DND-41 (cell line): ENCODE results near the gene OLR1.

Source experiments
- ATAC-seq: fragments of 200-7000 bp; cut with Tn5 transposase; 3 replicates; pipeline ENCODE4 v1.9.1; 2021; ENCODE audit warnings: low read depth; ENCODE audit not compliant: insufficient read depth
- DNase-seq: peaks from one replicate; pipeline ENCODE4 v3.0.0-alpha.2; 2020
- H2AFZ ChIP-seq: 2 replicates; pipeline ENCODE4 v1.6.0; 2012; ENCODE audit warnings: low read depth, low read length
- H3K27ac ChIP-seq: 2 replicates; pipeline ENCODE4 v1.5.1; 2012; ENCODE audit warnings: low read length, inconsistent platforms
- H3K27me3 ChIP-seq: fragments of 200-600 bp; sonication (generic); 2 replicates; pipeline ENCODE4 v1.6.0; 2012; ENCODE audit warnings: low read length, mild to moderate bottlenecking, inconsistent platforms; ENCODE audit not compliant: insufficient read depth, poor library complexity
- H3K36me3 ChIP-seq: 2 replicates; pipeline ENCODE4 v1.5.1; 2012; ENCODE audit warnings: low read length, inconsistent platforms; ENCODE audit not compliant: insufficient read depth
- H3K4me1 ChIP-seq: 2 replicates; pipeline ENCODE4 v1.5.1; 2012; ENCODE audit warnings: mild to moderate bottlenecking, low read length; ENCODE audit not compliant: insufficient read depth
- H3K4me2 ChIP-seq: 2 replicates; pipeline ENCODE4 v1.6.0; 2012; ENCODE audit warnings: mild to moderate bottlenecking, moderate library complexity, low read length, inconsistent platforms; ENCODE audit not compliant: insufficient read depth
- H3K4me3 ChIP-seq, 2 experiments: fragments of 200-600 bp in 1 of 2; shearing (Covaris generic) in 1 of 2; 2 replicates each; pipeline ENCODE4 v1.5.1; 2012 to 2016; ENCODE audit warnings: inconsistent platforms in 2 of 2, low read length in 2 of 2, mild to moderate bottlenecking in 2 of 2, low read depth in 1 of 2, moderate library complexity in 1 of 2
- H3K79me2 ChIP-seq: 2 replicates; pipeline ENCODE4 v1.6.0; 2012; ENCODE audit warnings: low read length, inconsistent platforms; ENCODE audit not compliant: insufficient read depth
- H3K9ac ChIP-seq: 2 replicates; pipeline ENCODE4 v1.6.0; 2012; ENCODE audit warnings: low read depth, mild to moderate bottlenecking, inconsistent platforms, low read length, moderate library complexity
- H3K9me3 ChIP-seq: 2 replicates; pipeline ENCODE4 v1.5.1; 2012; ENCODE audit warnings: low read length, moderate library complexity, mild to moderate bottlenecking, inconsistent platforms; ENCODE audit not compliant: insufficient read depth, severe bottlenecking
- H4K20me1 ChIP-seq: 2 replicates; pipeline ENCODE4 v1.6.0; 2012; ENCODE audit warnings: low read length; ENCODE audit not compliant: insufficient read depth
- CTCF ChIP-seq: IDR thresholded peaks from 2 replicates; pipeline ENCODE4 v1.5.1; 2012; ENCODE audit warnings: borderline replicate concordance, low read length, moderate library complexity, mild to moderate bottlenecking; ENCODE audit not compliant: poor library complexity, severe bottlenecking; ENCODE audit errors: extremely low read depth
- EZH2 ChIP-seq: IDR thresholded peaks from 3 replicates; pipeline ENCODE4 v1.6.1; 2012; ENCODE audit warnings: borderline replicate concordance, low read depth, mild to moderate bottlenecking, moderate library complexity, low read length, inconsistent platforms; ENCODE audit not compliant: severe bottlenecking

The OLR1 gene

GRCh38 chr12:10142976-10143589 lies 28.8 kb downstream of the OLR1 start:
- Histone ChIP-seq H3K79me2 (no peaks in the 10 kb centered on the region), H4K20me1 (no peaks in the 10 kb centered on the region), H3K27me3 (peaks cover 29% of the 10 kb centered on the region), H3K27ac (no peak overlapping the region), H3K4me3 (no peak overlapping the region), H3K9ac (no peak overlapping the region), H3K36me3 (no peaks in the 10 kb centered on the region), H2AFZ (no peak overlapping the region), H3K9me3 (no peaks in the 10 kb centered on the region), H3K4me1 (no peaks in the 10 kb centered on the region), H3K4me2 (no peak overlapping the region)
- no peak for TF ChIP-seq EZH2
- TF ChIP-seq CTCF, result no peak
- no peak for DNase-seq
- no peak for ATAC-seq

- H3K79me2 ChIP-seq, result no peaks in the 10 kb centered on the region
- H3K9ac ChIP-seq, result no peak overlapping the region
- peak; percentile 54 for DNase-seq
- H3K9me3 ChIP-seq, result no peaks in the 10 kb centered on the region
- peak; percentile 60; the same call in 2 of the 3 replicates for ATAC-seq
- TF ChIP-seq CTCF (peak; percentile 63), EZH2 (no peak)
- H3K4me1 ChIP-seq, result no peaks in the 10 kb centered on the region
- no peak overlapping the region for H3K4me2 ChIP-seq
- H3K27ac ChIP-seq, result no peak overlapping the region
- H2AFZ ChIP-seq, result no peak overlapping the region
- no peaks in the 10 kb centered on the region for H4K20me1 ChIP-seq
- no peak overlapping the region for H3K4me3 ChIP-seq
- no peaks in the 10 kb centered on the region for H3K36me3 ChIP-seq
- peaks cover 35% of the 10 kb centered on the region for H3K27me3 ChIP-seq
Observed at GRCh38 chr12:10140001-10140400, 31.9 kb downstream of the OLR1 start.

GRCh38 chr12:10136637-10137205 lies 35.2 kb downstream of the OLR1 start:
- Histone ChIP-seq H3K9me3 (no peaks in the 10 kb centered on the region), H3K27me3 (peaks cover 17% of the 10 kb centered on the region), H3K79me2 (no peaks in the 10 kb centered on the region), H3K36me3 (no peaks in the 10 kb centered on the region), H3K9ac (no peak overlapping the region), H3K4me2 (no peak overlapping the region), H2AFZ (no peak overlapping the region), H3K4me1 (no peaks in the 10 kb centered on the region), H3K4me3 (no peak overlapping the region), H4K20me1 (no peaks in the 10 kb centered on the region), H3K27ac (no peak overlapping the region)
- no peak for TF ChIP-seq CTCF
- no peak for TF ChIP-seq EZH2
- DNase-seq (no peak), ATAC-seq (no peak)
